ENCODE measurements around the gene GRID2.

- TF ChIP-seq POLR2AphosphoS5 (IDR thresholded peaks at IDR 0.05; ENCODE audit: low read depth, low read length) (no peak), TAF1 (IDR thresholded peaks at IDR 0.05; ENCODE audit: borderline replicate concordance, insufficient read depth, low read length) (no peak)
- TF ChIP-seq, protein P1, sequence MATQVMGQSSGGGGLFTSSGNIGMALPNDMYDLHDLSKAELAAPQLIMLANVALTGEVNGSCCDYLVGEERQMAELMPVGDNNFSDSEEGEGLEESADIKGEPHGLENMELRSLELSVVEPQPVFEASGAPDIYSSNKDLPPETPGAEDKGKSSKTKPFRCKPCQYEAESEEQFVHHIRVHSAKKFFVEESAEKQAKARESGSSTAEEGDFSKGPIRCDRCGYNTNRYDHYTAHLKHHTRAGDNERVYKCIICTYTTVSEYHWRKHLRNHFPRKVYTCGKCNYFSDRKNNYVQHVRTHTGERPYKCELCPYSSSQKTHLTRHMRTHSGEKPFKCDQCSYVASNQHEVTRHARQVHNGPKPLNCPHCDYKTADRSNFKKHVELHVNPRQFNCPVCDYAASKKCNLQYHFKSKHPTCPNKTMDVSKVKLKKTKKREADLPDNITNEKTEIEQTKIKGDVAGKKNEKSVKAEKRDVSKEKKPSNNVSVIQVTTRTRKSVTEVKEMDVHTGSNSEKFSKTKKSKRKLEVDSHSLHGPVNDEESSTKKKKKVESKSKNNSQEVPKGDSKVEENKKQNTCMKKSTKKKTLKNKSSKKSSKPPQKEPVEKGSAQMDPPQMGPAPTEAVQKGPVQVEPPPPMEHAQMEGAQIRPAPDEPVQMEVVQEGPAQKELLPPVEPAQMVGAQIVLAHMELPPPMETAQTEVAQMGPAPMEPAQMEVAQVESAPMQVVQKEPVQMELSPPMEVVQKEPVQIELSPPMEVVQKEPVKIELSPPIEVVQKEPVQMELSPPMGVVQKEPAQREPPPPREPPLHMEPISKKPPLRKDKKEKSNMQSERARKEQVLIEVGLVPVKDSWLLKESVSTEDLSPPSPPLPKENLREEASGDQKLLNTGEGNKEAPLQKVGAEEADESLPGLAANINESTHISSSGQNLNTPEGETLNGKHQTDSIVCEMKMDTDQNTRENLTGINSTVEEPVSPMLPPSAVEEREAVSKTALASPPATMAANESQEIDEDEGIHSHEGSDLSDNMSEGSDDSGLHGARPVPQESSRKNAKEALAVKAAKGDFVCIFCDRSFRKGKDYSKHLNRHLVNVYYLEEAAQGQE (IDR thresholded peaks at IDR 0.05; ENCODE audit: insufficient read depth in 1 of 2, low read depth in 2 of 2, low read length in 2 of 2): no peak
Observed at GRCh38 chr4:92735025-92735665, 431.4 kb downstream of the GRID2 start.
